ENCODE results near the gene JAKMIP2. TPM values are rescaled to one million over a fixed set of nuclear protein-coding genes. Genes with fewer than 3 reads are reported as not detected.

Gene JAKMIP2
- total RNA-seq, 4 donors from 2014 or later = 0.09 to 2.9 (median 0.18) TPM; not detected in 1

GRCh38 chr5:147575598-147575997 is 206.9 kb downstream of the JAKMIP2 start:
- TF ChIP-seq CTCF (IDR thresholded peaks at IDR 0.05) (no peak), POLR2A (IDR thresholded peaks at IDR 0.05) (no peak)
- no peaks in the 10 kb centered on the region for H3K9me3 ChIP-seq
- no peak overlapping the region for H3K27ac ChIP-seq
- no peaks in the 10 kb centered on the region for H3K4me1 ChIP-seq
- intact Hi-C loops (cut with DNase I) = loop anchor here (10.0 kb wide), 1 partner anchor 351 kb away; no protein-coding TSS in a partner anchor
- DNase-seq = no peak
- WGBS, 2 donors = 83 to 91% methylated on average over 4 of the region's 4 CpGs
- H3K4me3 ChIP-seq = no peak overlapping the region
- no peaks in the 10 kb centered on the region for H3K36me3 ChIP-seq
- no peaks in the 10 kb centered on the region for H3K27me3 ChIP-seq

DNA sequence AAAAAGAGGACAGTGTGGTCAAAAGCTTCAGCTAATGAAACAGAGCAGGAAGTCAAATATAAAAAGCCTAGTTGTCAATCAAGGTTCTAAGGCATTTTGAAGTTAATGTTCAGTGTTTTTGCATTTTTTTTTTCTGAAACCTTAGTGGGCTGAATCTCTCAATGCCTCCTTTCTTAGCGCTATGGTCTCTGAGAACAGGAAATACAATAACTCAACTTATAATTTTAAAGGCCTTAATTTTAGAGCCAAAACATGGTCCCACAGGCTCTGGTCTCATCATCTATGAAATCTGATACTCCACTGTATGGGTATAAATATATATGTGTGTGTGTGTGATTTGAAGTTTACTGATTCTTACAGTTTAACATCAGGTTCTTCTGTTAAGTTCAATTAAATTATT is 209.3 kb downstream of the JAKMIP2 start:
- TF ChIP-seq CTCF (IDR thresholded peaks at IDR 0.05) = no peak
- no peak for TF ChIP-seq POLR2A (IDR thresholded peaks at IDR 0.05)
- no peak overlapping the region for H3K4me3 ChIP-seq
- no peaks in the 10 kb centered on the region for H3K36me3 ChIP-seq
- no peaks in the 10 kb centered on the region for H3K9me3 ChIP-seq
- no peak for DNase-seq
- no peak overlapping the region for H3K27ac ChIP-seq
- intact Hi-C loops (cut with DNase I) = loop anchor here (10.0 kb wide), 1 partner anchor 348 kb away; no protein-coding TSS in a partner anchor
- H3K4me1 ChIP-seq = no peaks in the 10 kb centered on the region
- WGBS, 2 donors = 61 to 77% methylated on average over 1 of the region's 1 CpG
- no peaks in the 10 kb centered on the region for H3K27me3 ChIP-seq

DNA sequence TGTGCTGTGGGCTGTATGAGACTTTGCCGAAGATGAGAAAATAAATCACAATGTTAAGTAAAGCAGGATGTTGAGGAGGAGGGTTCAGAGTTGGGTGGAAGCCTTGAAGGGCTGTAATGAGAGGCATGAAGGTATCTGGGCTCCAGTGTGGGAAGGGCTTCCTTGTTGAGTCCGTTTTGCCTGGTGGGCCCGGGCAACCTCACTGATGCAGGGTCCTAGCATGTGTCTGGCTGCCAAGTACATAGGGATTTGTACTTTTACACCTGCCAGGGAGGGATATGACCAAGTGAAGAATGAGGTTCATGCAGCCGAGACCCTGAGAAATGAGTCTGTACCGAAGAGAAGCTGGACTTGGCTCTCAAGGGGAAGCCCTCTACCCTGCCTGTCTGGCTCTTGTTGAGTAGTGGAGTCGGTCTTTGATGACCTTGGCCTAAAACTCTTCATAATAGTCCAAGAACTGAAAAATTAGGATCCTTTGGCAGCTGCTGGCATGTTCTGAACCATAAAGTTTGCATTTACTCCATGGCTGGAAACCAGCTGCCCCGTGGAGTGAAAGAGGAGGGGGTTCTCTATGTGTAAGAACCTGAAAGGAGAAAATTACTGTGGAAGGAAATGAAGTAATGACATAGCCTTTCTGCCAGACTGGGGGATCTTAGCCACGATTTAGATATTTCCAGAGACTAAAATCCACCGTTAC is 213.7 kb downstream of the JAKMIP2 start:
- Histone ChIP-seq H3K36me3 (no peaks in the 10 kb centered on the region), H3K4me1 (no peaks in the 10 kb centered on the region), H3K27me3 (no peaks in the 10 kb centered on the region), H3K27ac (no peak overlapping the region), H3K4me3 (no peak overlapping the region), H3K9me3 (no peaks in the 10 kb centered on the region)
- intact Hi-C loops (cut with DNase I) = no loop called here
- 79 to 82% methylated on average over 9 of the region's 9 CpGs for WGBS, 2 donors
- TF ChIP-seq CTCF (IDR thresholded peaks at IDR 0.05) = no peak
- DNase-seq = no peak

- intact Hi-C loops (cut with DNase I) = no loop called here
- Histone ChIP-seq H3K9me3 (no peaks in the 10 kb centered on the region), H3K4me1 (no peaks in the 10 kb centered on the region), H3K27me3 (no peaks in the 10 kb centered on the region), H3K36me3 (no peaks in the 10 kb centered on the region), H3K4me3 (no peak overlapping the region), H3K27ac (no peak overlapping the region)
- no peak for DNase-seq
- no peak for TF ChIP-seq POLR2A (IDR thresholded peaks at IDR 0.05)
- no peak for TF ChIP-seq CTCF (IDR thresholded peaks at IDR 0.05)
- WGBS, 2 donors = 63 to 66% methylated on average over 9 of the region's 9 CpGs
These were observed 214.5 kb downstream of the JAKMIP2 start for GRCh38 chr5:147567917-147568598.

DNA sequence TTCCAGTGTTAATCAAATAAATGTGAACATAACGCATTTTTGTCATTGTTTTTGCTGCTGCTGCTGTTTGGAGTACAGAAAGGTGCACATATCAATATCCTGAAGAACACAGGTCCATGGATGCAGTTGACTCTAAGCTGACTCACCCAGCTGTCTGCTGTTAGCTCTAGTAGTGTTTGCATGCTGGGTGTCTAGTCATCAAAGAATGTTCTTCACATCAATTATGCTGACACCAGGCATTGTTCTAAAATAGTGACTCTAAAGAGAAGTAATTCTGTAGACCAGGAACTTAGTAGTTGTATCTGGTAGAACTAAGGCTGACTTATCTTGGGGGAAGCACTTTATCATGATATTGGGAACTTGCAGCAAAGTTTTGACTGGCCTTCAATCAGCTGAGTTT is 217.0 kb downstream of the JAKMIP2 start:
- TF ChIP-seq CTCF (IDR thresholded peaks at IDR 0.05) = no peak
- no peak for TF ChIP-seq POLR2A (IDR thresholded peaks at IDR 0.05)
- intact Hi-C loops (cut with DNase I) = no loop called here
- no peaks in the 10 kb centered on the region for H3K9me3 ChIP-seq
- H3K4me3 ChIP-seq = no peak overlapping the region
- H3K36me3 ChIP-seq = no peaks in the 10 kb centered on the region
- WGBS, 2 donors = 75 to 89% methylated on average over 1 of the region's 1 CpG
- H3K27me3 ChIP-seq = no peaks in the 10 kb centered on the region
- H3K4me1 ChIP-seq = no peaks in the 10 kb centered on the region
- DNase-seq = no peak
- no peak overlapping the region for H3K27ac ChIP-seq
